SK-N-MC (cell line): Measurements from ENCODE around the gene MYO5A.

Source experiments
- EZH2 ChIP-seq: fragments of 200-600 bp; sonication (generic); IDR thresholded peaks from one replicate; pipeline ENCODE4 v1.6.1; 2017; ENCODE audit warnings: antibody characterized with exemption
- POLR2AphosphoS5 ChIP-seq: IDR thresholded peaks from 2 replicates; pipeline ENCODE4 v1.6.1; 2012; ENCODE audit warnings: mild to moderate bottlenecking, low read depth, low read length, borderline replicate concordance

GRCh38 chr15:52523192-52523591, 5.5 kb downstream of the MYO5A start:
- TF ChIP-seq POLR2AphosphoS5, result no peak
- no peak for TF ChIP-seq EZH2
